GM19239 (cell line): ENCODE results near the gene ZNF74.
"Not testable (repeated sequence)": the region's sequence is repeated elsewhere in the genome, so short reads cannot be mapped to it uniquely, and the experiment has no call there.

Experiments used
- DNase-seq: peaks from one replicate; pipeline ENCODE4 v3.0.0; 2011; ENCODE audit warnings: low spot score; ENCODE audit not compliant: insufficient read length
- FAIRE-seq: peaks from 2 replicates; lab custom pipeline; 2011; peaks lifted over from hg19 to GRCh38; lab: Jason Lieb, UNC

ZNF74 gene

GRCh38 chr22:20373195-20373706, 20.7 kb upstream of the ZNF74 start:
- not testable (repeated sequence) for DNase-seq
- peak; percentile 48 for FAIRE-seq

- not testable (repeated sequence) for FAIRE-seq, DNase-seq
Measured at GRCh38 chr22:20374130-20374529, 19.8 kb upstream of the ZNF74 start.

- not testable (repeated sequence) for DNase-seq, FAIRE-seq
Measured at GRCh38 chr22:20376281-20376680, 17.7 kb upstream of the ZNF74 start.

- not testable (repeated sequence) for DNase-seq, FAIRE-seq
Measured at GRCh38 chr22:20376983-20377382, 17.0 kb upstream of the ZNF74 start.

- no peak for DNase-seq
- FAIRE-seq = no peak
Measured at GRCh38 chr22:20378110-20378509, 15.8 kb upstream of the ZNF74 start.

- not testable (repeated sequence) for FAIRE-seq, DNase-seq
Measured at GRCh38 chr22:20378684-20379083, 15.3 kb upstream of the ZNF74 start.

- DNase-seq (no peak), FAIRE-seq (no peak)
Measured at GRCh38 chr22:20380486-20380885, 13.5 kb upstream of the ZNF74 start.

- no peak for FAIRE-seq
- DNase-seq = no peak
Measured at GRCh38 chr22:20383538-20383937, 10.4 kb upstream of the ZNF74 start.

- no peak for FAIRE-seq
- no peak for DNase-seq
Measured at GRCh38 chr22:20384171-20384570, 9.8 kb upstream of the ZNF74 start.

- no peak for DNase-seq
- no peak for FAIRE-seq
Measured at GRCh38 chr22:20384865-20385264, 9.1 kb upstream of the ZNF74 start.

GRCh38 chr22:20386336-20386735, 7.6 kb upstream of the ZNF74 start:
- FAIRE-seq (no peak), DNase-seq (no peak)

GRCh38 chr22:20386972-20387371, 7.0 kb upstream of the ZNF74 start:
- DNase-seq (no peak), FAIRE-seq (no peak)

- FAIRE-seq (no peak), DNase-seq (no peak)
Measured at GRCh38 chr22:20388200-20388599, 5.8 kb upstream of the ZNF74 start.

GRCh38 chr22:20389288-20389687, 4.7 kb upstream of the ZNF74 start:
- FAIRE-seq = no peak
- no peak for DNase-seq

- no peak for DNase-seq
- FAIRE-seq = no peak
Measured at GRCh38 chr22:20390394-20390907, 3.5 kb upstream of the ZNF74 start.

- DNase-seq = no peak
- FAIRE-seq = no peak
Measured at GRCh38 chr22:20391222-20391621, 2.7 kb upstream of the ZNF74 start.

GRCh38 chr22:20392365-20392881, 1.5 kb upstream of the ZNF74 start:
- not testable (repeated sequence) for FAIRE-seq

GRCh38 chr22:20392983-20393704, 807 bp upstream of the ZNF74 start:
- peak; percentile 26 for FAIRE-seq

More at GRCh38 chr22:20392365-20392881, 1.5 kb upstream of the ZNF74 start:
- DNase-seq = not testable (repeated sequence)

GRCh38 chr22:20395181-20395906, 1.4 kb downstream of the ZNF74 start:
- FAIRE-seq (no peak), DNase-seq (no peak)

More at GRCh38 chr22:20392983-20393704, 807 bp upstream of the ZNF74 start:
- DNase-seq = no peak

- FAIRE-seq = no peak
Measured at GRCh38 chr22:20395907-20396287, 1.9 kb downstream of the ZNF74 start.

GRCh38 chr22:20396639-20397038, 2.7 kb downstream of the ZNF74 start:
- FAIRE-seq = no peak
- no peak for DNase-seq

More at GRCh38 chr22:20395907-20396287, 1.9 kb downstream of the ZNF74 start:
- no peak for DNase-seq
